H9 (cell line): ENCODE results near the gene IPP. TPM values are rescaled to one million over a fixed set of nuclear protein-coding genes. Genes with fewer than 3 reads are reported as not detected.

Experiments
- DNase-seq: peaks from one replicate; pipeline ENCODE4 v3.0.0-alpha.2; 2017
- H2AFZ ChIP-seq: one replicate; pipeline ENCODE4 v1.6.1; 2013; ENCODE audit warnings: mild to moderate bottlenecking, low read length, control low read depth, moderate library complexity
- H2AK5ac ChIP-seq: 2 replicates; pipeline ENCODE4 v1.6.1; 2013; ENCODE audit warnings: low read length, control low read depth, mixed read lengths; ENCODE audit not compliant: insufficient read length
- H2BK120ac ChIP-seq: one replicate; pipeline ENCODE4 v1.6.1; 2013; ENCODE audit warnings: low read depth, mild to moderate bottlenecking, low read length, control low read depth, inconsistent platforms; ENCODE audit not compliant: poor library complexity, severe bottlenecking
- H2BK12ac ChIP-seq: 2 replicates; pipeline ENCODE4 v1.6.1; 2013; ENCODE audit warnings: low read length, control low read depth, mixed read lengths, low read depth; ENCODE audit not compliant: insufficient read length
- H2BK15ac ChIP-seq: 2 replicates; pipeline ENCODE4 v1.6.1; 2013; ENCODE audit warnings: low read depth, low read length, control low read depth
- H2BK20ac ChIP-seq: one replicate; pipeline ENCODE4 v1.6.1; 2013; ENCODE audit warnings: low read depth, mild to moderate bottlenecking, low read length, control low read depth, inconsistent platforms; ENCODE audit not compliant: poor library complexity, severe bottlenecking
- H2BK5ac ChIP-seq: 2 replicates; pipeline ENCODE4 v1.6.1; 2013; ENCODE audit warnings: low read length, control low read depth, mixed read lengths; ENCODE audit not compliant: insufficient read length
- H3K14ac ChIP-seq: 2 replicates; pipeline ENCODE4 v1.6.1; 2013; ENCODE audit warnings: low read length, control low read depth; ENCODE audit not compliant: insufficient read depth
- H3K18ac ChIP-seq: 2 replicates; pipeline ENCODE4 v1.6.1; 2013; ENCODE audit warnings: low read depth, mild to moderate bottlenecking, mixed read lengths, low read length, control low read depth; ENCODE audit not compliant: insufficient read length
- H3K23ac ChIP-seq: 2 replicates; pipeline ENCODE4 v1.6.1; 2013; ENCODE audit warnings: low read length, control low read depth, mixed read lengths, low read depth; ENCODE audit not compliant: insufficient read length
- H3K23me2 ChIP-seq: 2 replicates; pipeline ENCODE4 v1.6.1; 2013; ENCODE audit warnings: low read depth, mild to moderate bottlenecking, mixed read lengths, low read length, control low read depth; ENCODE audit not compliant: insufficient read length, poor library complexity, severe bottlenecking
- H3K27ac ChIP-seq: 2 replicates; pipeline ENCODE4 v1.5.1; 2013; ENCODE audit warnings: low read length, control low read depth, mixed read lengths, low read depth; ENCODE audit not compliant: insufficient read length
- H3K27me3 ChIP-seq: 2 replicates; pipeline ENCODE4 v1.6.1; 2013; ENCODE audit warnings: low read length, control low read depth, inconsistent platforms; ENCODE audit not compliant: insufficient read depth
- H3K4ac ChIP-seq: 2 replicates; pipeline ENCODE4 v1.6.1; 2013; ENCODE audit warnings: low read depth, mild to moderate bottlenecking, control low read depth, inconsistent platforms, low read length, moderate library complexity
- H3K4me1 ChIP-seq: 2 replicates; pipeline ENCODE4 v1.6.1; 2013; ENCODE audit warnings: low read length, control low read depth, inconsistent platforms; ENCODE audit not compliant: insufficient read depth
- H3K4me2 ChIP-seq: 2 replicates; pipeline ENCODE4 v1.6.1; 2013; ENCODE audit warnings: low read length, control low read depth, mixed read lengths; ENCODE audit not compliant: insufficient read length, insufficient read depth
- H3K56ac ChIP-seq: 2 replicates; pipeline ENCODE4 v1.6.1; 2013; ENCODE audit warnings: low read depth, mild to moderate bottlenecking, mixed read lengths, low read length, control low read depth; ENCODE audit not compliant: insufficient read length
- H3K79me1 ChIP-seq: 2 replicates; pipeline ENCODE4 v1.6.1; 2013; ENCODE audit warnings: low read depth, mild to moderate bottlenecking, moderate library complexity, low read length, control low read depth, inconsistent platforms; ENCODE audit not compliant: insufficient read depth, poor library complexity, severe bottlenecking
- H3K79me2 ChIP-seq: 2 replicates; pipeline ENCODE4 v1.6.1; 2013; ENCODE audit warnings: low read length, control low read depth, inconsistent platforms; ENCODE audit not compliant: insufficient read depth
- H3K9ac ChIP-seq: 2 replicates; pipeline ENCODE4 v1.6.1; 2013; ENCODE audit warnings: low read length, control low read depth, mixed read lengths; ENCODE audit not compliant: insufficient read length; ENCODE audit errors: extremely low read depth
- H3K9me3 ChIP-seq: one replicate; pipeline ENCODE4 v1.6.1; 2013; ENCODE audit warnings: low read depth, low read length, inconsistent platforms; ENCODE audit not compliant: control insufficient read depth
- H3T11ph ChIP-seq: one replicate; pipeline ENCODE4 v1.6.1; 2013; ENCODE audit warnings: mild to moderate bottlenecking, low read length, control low read depth, inconsistent platforms
- H4K20me1 ChIP-seq: one replicate; pipeline ENCODE4 v1.6.1; 2013; ENCODE audit not compliant: control insufficient read depth, insufficient read length, insufficient read depth
- H4K5ac ChIP-seq: 2 replicates; pipeline ENCODE4 v1.6.1; 2013; ENCODE audit warnings: low read depth, mild to moderate bottlenecking, mixed read lengths, low read length, control low read depth; ENCODE audit not compliant: insufficient read length
- H4K8ac ChIP-seq: replicated peaks from 2 replicates; pipeline ENCODE4 v1.6.1; 2013; ENCODE audit warnings: low read length, control low read depth, mixed read lengths, low read depth; ENCODE audit not compliant: insufficient read length
- H4K91ac ChIP-seq: 2 replicates; pipeline ENCODE4 v1.6.1; 2013; ENCODE audit warnings: low read depth, mild to moderate bottlenecking, moderate library complexity, mixed read lengths, low read length, control low read depth; ENCODE audit not compliant: insufficient read length
- H3K27ac Mint-ChIP-seq, 3 experiments: 2 replicates in 2 of 3; 3 replicates in 1 of 3; pipeline ENCODE4 v1.8.0; 2020 to 2021; ENCODE audit warnings: mixed read lengths in 3 of 3, mild to moderate bottlenecking in 1 of 3, moderate library complexity in 1 of 3
- H3K27me3 Mint-ChIP-seq: 2 replicates; pipeline ENCODE4 v1.8.0; 2021; ENCODE audit warnings: low read depth, mild to moderate bottlenecking, moderate library complexity, mixed read lengths
- H3K36me3 Mint-ChIP-seq, 3 experiments: 2 replicates in 2 of 3; 3 replicates in 1 of 3; pipeline ENCODE4 v1.8.0; 2020 to 2021; ENCODE audit warnings: low read depth in 3 of 3, mixed read lengths in 3 of 3; ENCODE audit not compliant: insufficient read depth in 1 of 3
- H3K4me1 Mint-ChIP-seq, 2 experiments: 2 replicates each; pipeline ENCODE4 v1.8.0; 2020; ENCODE audit warnings: mixed read lengths in 2 of 2
- H3K4me3 Mint-ChIP-seq, 2 experiments: 2 replicates in 1 of 2; 3 replicates in 1 of 2; pipeline ENCODE4 v1.8.0; 2020 to 2021; ENCODE audit warnings: mild to moderate bottlenecking in 2 of 2, mixed read lengths in 2 of 2, moderate library complexity in 1 of 2
- H3K9me3 Mint-ChIP-seq, 2 experiments: 2 replicates in 1 of 2; 3 replicates in 1 of 2; pipeline ENCODE4 v1.8.0; 2020; ENCODE audit warnings: mild to moderate bottlenecking in 2 of 2, mixed read lengths in 2 of 2, moderate library complexity in 1 of 2
- total RNA-seq: library from RNA; stranded (reverse); gene quantifications from 2 replicates; pipeline ENCODE4 v1.2.1, GENCODE V29; 2021
- TF ChIP-seq, protein P1 (sequence below): fragments of 200-600 bp; sonication (generic); conservative IDR thresholded peaks from 3 replicates; pipeline ENCODE4 v1.8.0; 2021; ENCODE audit warnings: antibody characterized with exemption, mild to moderate bottlenecking

The IPP gene
- total RNA-seq, 1 experiment from 2014 or later, result 6.3 TPM

DNA sequence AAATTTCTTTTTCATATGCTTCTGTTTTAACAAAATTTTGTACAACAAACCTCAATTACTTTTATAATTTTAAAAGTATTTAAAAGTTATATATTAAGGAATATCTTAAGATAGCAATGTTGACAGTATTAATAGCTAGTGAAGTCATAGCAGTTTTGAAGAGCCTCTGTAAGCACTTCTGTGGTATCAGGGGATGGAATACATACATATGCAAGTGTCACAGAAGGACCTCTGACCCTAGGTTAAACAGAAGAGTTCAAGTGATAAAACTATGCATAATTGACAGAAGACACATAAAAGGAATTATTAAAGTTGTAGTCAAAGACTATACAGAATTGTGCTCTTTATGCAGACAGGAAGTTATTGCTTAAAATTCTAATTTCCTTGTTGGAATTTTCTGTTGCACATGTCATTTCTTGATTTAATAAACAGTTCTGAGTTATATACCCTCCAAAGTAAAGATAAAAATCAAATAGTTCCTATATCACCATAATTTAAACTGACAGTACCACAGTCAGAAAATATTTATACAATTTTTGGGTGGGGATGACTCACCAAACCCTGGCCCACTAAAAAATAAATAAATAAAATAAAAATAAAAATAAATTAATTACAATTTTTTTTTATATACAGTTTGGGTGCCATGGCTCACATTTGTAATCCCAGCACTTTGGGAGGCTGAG, 27.1 kb downstream of the IPP start:
- H3K27me3 Mint-ChIP-seq, result no peaks in the 10 kb centered on the region
- no peak overlapping the region for H3K18ac ChIP-seq
- H2AFZ ChIP-seq, result no peak overlapping the region
- H3K4me3 Mint-ChIP-seq, result no peak overlapping the region
- H3K9me3 ChIP-seq, result no peaks in the 10 kb centered on the region
- no peak overlapping the region for H3K4me2 ChIP-seq
- no peak overlapping the region for H3K9ac ChIP-seq
- H3K23ac ChIP-seq, result no peak overlapping the region
- H2BK120ac ChIP-seq, result no peak overlapping the region
- H3K79me1 ChIP-seq, result no peaks in the 10 kb centered on the region
- no peak overlapping the region for H2AK5ac ChIP-seq
- H3K14ac ChIP-seq, result no peak overlapping the region
- H3K36me3 Mint-ChIP-seq, result peaks cover 0 to 9% (median 2%) of the 10 kb centered on the region in 3 experiments; a peak in 3 of 7 replicates
- no peaks in the 10 kb centered on the region for H3K27me3 ChIP-seq
- no peak overlapping the region for H3K27ac Mint-ChIP-seq
- no peaks in the 10 kb centered on the region for H3K23me2 ChIP-seq
- no peak overlapping the region for H3K56ac ChIP-seq
- H2BK15ac ChIP-seq, result no peak overlapping the region
- TF ChIP-seq, protein P1, sequence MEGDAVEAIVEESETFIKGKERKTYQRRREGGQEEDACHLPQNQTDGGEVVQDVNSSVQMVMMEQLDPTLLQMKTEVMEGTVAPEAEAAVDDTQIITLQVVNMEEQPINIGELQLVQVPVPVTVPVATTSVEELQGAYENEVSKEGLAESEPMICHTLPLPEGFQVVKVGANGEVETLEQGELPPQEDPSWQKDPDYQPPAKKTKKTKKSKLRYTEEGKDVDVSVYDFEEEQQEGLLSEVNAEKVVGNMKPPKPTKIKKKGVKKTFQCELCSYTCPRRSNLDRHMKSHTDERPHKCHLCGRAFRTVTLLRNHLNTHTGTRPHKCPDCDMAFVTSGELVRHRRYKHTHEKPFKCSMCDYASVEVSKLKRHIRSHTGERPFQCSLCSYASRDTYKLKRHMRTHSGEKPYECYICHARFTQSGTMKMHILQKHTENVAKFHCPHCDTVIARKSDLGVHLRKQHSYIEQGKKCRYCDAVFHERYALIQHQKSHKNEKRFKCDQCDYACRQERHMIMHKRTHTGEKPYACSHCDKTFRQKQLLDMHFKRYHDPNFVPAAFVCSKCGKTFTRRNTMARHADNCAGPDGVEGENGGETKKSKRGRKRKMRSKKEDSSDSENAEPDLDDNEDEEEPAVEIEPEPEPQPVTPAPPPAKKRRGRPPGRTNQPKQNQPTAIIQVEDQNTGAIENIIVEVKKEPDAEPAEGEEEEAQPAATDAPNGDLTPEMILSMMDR, result no peak
- no peak for DNase-seq
- no peak overlapping the region for H3K4ac ChIP-seq
- H3T11ph ChIP-seq, result no peak overlapping the region
- H3K27ac ChIP-seq, result no peak overlapping the region
- H4K20me1 ChIP-seq, result no peaks in the 10 kb centered on the region
- no peaks in the 10 kb centered on the region for H3K79me2 ChIP-seq
- H2BK5ac ChIP-seq, result no peak overlapping the region
- H3K4me1 ChIP-seq, result no peaks in the 10 kb centered on the region
- peaks cover 0 to 1% of the 10 kb centered on the region in 2 experiments; a peak in 2 of 4 replicates for H3K4me1 Mint-ChIP-seq
- no peak overlapping the region for H4K8ac ChIP-seq
- H4K5ac ChIP-seq, result no peak overlapping the region
- H4K91ac ChIP-seq, result no peak overlapping the region
- H2BK12ac ChIP-seq, result no peak overlapping the region
- H3K9me3 Mint-ChIP-seq, result no peaks in the 10 kb centered on the region; a peak in 1 of 5 replicates
- no peak overlapping the region for H2BK20ac ChIP-seq
